ENCODE results near the gene AXL. TPM values are rescaled to one million over a fixed set of nuclear protein-coding genes. Genes with fewer than 3 reads are reported as not detected.

Gene AXL
- total and polyA plus RNA-seq, 2 of the 13 experiments (the other 11 are each of a cell fraction or from before 2014, with no cell fraction given), result 0.71 to 5.9 TPM

- TF ChIP-seq KIAA2018 (CRISPR knock-in tag; IDR thresholded peaks at IDR 0.05; ENCODE audit: borderline replicate concordance), result no peak
- TF ChIP-seq ZNF75D (CRISPR knock-in tag; IDR thresholded peaks at IDR 0.05; ENCODE audit: borderline replicate concordance), result no peak
- TF ChIP-seq ZNF556 (CRISPR knock-in tag; IDR thresholded peaks at IDR 0.05; ENCODE audit: borderline replicate concordance), result 0 out of 2 replicates have a peak, but pooled peaks have one; percentile 23
- no peak for TF ChIP-seq ZNF10 (CRISPR knock-in tag; IDR thresholded peaks at IDR 0.05; ENCODE audit: borderline replicate concordance, low read depth)
- TF ChIP-seq ZNF687 (CRISPR knock-in tag; IDR thresholded peaks at IDR 0.05), result peak; percentile 94
- peak; percentile 82 for TF ChIP-seq ZSCAN21 (CRISPR knock-in tag; IDR thresholded peaks at IDR 0.05; ENCODE audit: borderline replicate concordance)
- TF ChIP-seq ASH2L (IDR thresholded peaks at IDR 0.05; ENCODE audit: insufficient read length, low read depth, low read length), result peak; percentile 75
- TF ChIP-seq AKAP8 (CRISPR knock-in tag; IDR thresholded peaks at IDR 0.05), result peak; percentile 60
- peak; percentile 53; the same call in 1 of the 3 replicates for TF ChIP-seq MXI1 (IDR thresholded peaks at IDR 0.05; ENCODE audit: borderline replicate concordance, low read depth, low read length)
- TF ChIP-seq DR1 (CRISPR knock-in tag; IDR thresholded peaks at IDR 0.05), result no peak
- no peak for TF ChIP-seq DDIT3 (CRISPR knock-in tag; IDR thresholded peaks at IDR 0.05)
- no peak for TF ChIP-seq MLLT10 (CRISPR knock-in tag; IDR thresholded peaks at IDR 0.05)
- TF ChIP-seq ZNF788 (CRISPR knock-in tag; IDR thresholded peaks at IDR 0.05; ENCODE audit: borderline replicate concordance), result peak; percentile 47
Measured at GRCh38 chr19:41226053-41226873, 7.2 kb downstream of the AXL start (continued).

All from HepG2 (cell line).